A673 (cell line): Measurements from ENCODE around the gene FAM174C. TPM values are rescaled to one million over a fixed set of nuclear protein-coding genes. Genes with fewer than 3 reads are reported as not detected.

Source experiments
- BruUV-seq: library from RNA; stranded (reverse); fragments of 400-500 nt; replicated peaks from 2 replicates; lab custom pipeline; 2021; lab: Mats Ljungman, UMichigan
- CTCF ChIA-PET: fragments of 300-600 bp; sonication (Branson Sonifier 250); formaldehyde crosslinking; loops from one replicate; lab custom pipeline; 2022; ENCODE audit warnings: antibody characterized with exemption; lab: Charles Lee
- POLR2A ChIA-PET: fragments of 300-600 bp; sonication (Branson Sonifier 250); formaldehyde crosslinking; loops from one replicate; lab custom pipeline; 2022; ENCODE audit warnings: antibody characterized with exemption; ENCODE audit not compliant: low non-redundant PET; lab: Charles Lee
- DNase-seq: peaks from one replicate; pipeline ENCODE4 v3.0.0-alpha.2; 2015; ENCODE audit warnings: low spot score
- H3K27ac ChIP-seq: fragments of 200-600 bp; sonication (generic); 2 replicates; pipeline ENCODE4 v1.5.1; 2016; ENCODE audit warnings: mixed run types, low read depth, mild to moderate bottlenecking, mixed read lengths, antibody characterized with exemption, low read length; ENCODE audit not compliant: poor library complexity, severe bottlenecking
- H3K27me3 ChIP-seq: fragments of 200-600 bp; sonication (generic); replicated peaks from 2 replicates; pipeline ENCODE4 v1.6.1; 2017; ENCODE audit warnings: mixed run types, low read depth, mild to moderate bottlenecking, mixed read lengths, antibody characterized with exemption, low read length; ENCODE audit not compliant: insufficient read depth, poor library complexity
- H3K36me3 ChIP-seq: fragments of 200-600 bp; sonication (generic); 2 replicates; pipeline ENCODE4 v1.6.1; 2016; ENCODE audit warnings: mixed run types, mild to moderate bottlenecking, mixed read lengths, antibody characterized with exemption, low read length; ENCODE audit not compliant: insufficient read depth, poor library complexity, severe bottlenecking
- H3K4me1 ChIP-seq: fragments of 200-600 bp; sonication (generic); 2 replicates; pipeline ENCODE4 v1.6.1; 2017; ENCODE audit warnings: mixed run types, mild to moderate bottlenecking, mixed read lengths, antibody characterized with exemption, low read length; ENCODE audit not compliant: insufficient read depth, poor library complexity, severe bottlenecking
- H3K4me3 ChIP-seq: fragments of 200-600 bp; sonication (generic); 2 replicates; pipeline ENCODE4 v1.5.1; 2016; ENCODE audit warnings: low read depth, mixed run types, mild to moderate bottlenecking, mixed read lengths, low read length; ENCODE audit not compliant: poor library complexity, severe bottlenecking
- H3K9me3 ChIP-seq: fragments of 200-600 bp; sonication (generic); 2 replicates; pipeline ENCODE4 v1.6.1; 2016; ENCODE audit warnings: mixed run types, low read depth, mild to moderate bottlenecking, mixed read lengths, antibody characterized with exemption, low read length; ENCODE audit not compliant: poor library complexity, severe bottlenecking
- EZH2 ChIP-seq: fragments of 200-600 bp; sonication (generic); IDR thresholded peaks from 2 replicates; pipeline ENCODE4 v1.6.1; 2017; ENCODE audit warnings: borderline replicate concordance, low read depth, mild to moderate bottlenecking, mixed read lengths, antibody characterized with exemption, low read length; ENCODE audit not compliant: poor library complexity, severe bottlenecking
- intact Hi-C: fragments of 100-400 bp; cut with micrococcal nuclease; formaldehyde crosslinking; loops from one replicate; pipeline ENCODE4 v1.10.0; 2022; ENCODE audit not compliant: unreplicated experiment
- total RNA-seq: library from RNA; stranded (reverse); gene quantifications from 2 replicates; pipeline ENCODE4 v1.2.3, GENCODE V29; 2021
- TF ChIP-seq, protein P1 (sequence below): fragments of 300-800, 200-600 bp; sonication (generic); conservative IDR thresholded peaks from 2 replicates; pipeline ENCODE4 v1.5.1; 2017; ENCODE audit warnings: low read depth, mild to moderate bottlenecking, antibody characterized with exemption, low read length, moderate library complexity, mixed read lengths

The FAM174C gene
- total RNA-seq, 1 experiment from 2014 or later = 88.6 TPM

- H3K4me1 ChIP-seq = peaks cover 35% of the 10 kb centered on the region
- ChIA-PET POLR2A (no interaction called here), CTCF (interaction anchor here (0.7 kb wide), 1 partner anchor 198 kb away, joined by 4 read pairs; no protein-coding TSS in a partner anchor)
- TF ChIP-seq EZH2 = no peak
- TF ChIP-seq, protein P1, sequence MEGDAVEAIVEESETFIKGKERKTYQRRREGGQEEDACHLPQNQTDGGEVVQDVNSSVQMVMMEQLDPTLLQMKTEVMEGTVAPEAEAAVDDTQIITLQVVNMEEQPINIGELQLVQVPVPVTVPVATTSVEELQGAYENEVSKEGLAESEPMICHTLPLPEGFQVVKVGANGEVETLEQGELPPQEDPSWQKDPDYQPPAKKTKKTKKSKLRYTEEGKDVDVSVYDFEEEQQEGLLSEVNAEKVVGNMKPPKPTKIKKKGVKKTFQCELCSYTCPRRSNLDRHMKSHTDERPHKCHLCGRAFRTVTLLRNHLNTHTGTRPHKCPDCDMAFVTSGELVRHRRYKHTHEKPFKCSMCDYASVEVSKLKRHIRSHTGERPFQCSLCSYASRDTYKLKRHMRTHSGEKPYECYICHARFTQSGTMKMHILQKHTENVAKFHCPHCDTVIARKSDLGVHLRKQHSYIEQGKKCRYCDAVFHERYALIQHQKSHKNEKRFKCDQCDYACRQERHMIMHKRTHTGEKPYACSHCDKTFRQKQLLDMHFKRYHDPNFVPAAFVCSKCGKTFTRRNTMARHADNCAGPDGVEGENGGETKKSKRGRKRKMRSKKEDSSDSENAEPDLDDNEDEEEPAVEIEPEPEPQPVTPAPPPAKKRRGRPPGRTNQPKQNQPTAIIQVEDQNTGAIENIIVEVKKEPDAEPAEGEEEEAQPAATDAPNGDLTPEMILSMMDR = no peak
- peaks cover 47% of the 10 kb centered on the region for H3K36me3 ChIP-seq
- peak; percentile 94 for DNase-seq
- peak overlapping the region; percentile 96 for H3K4me3 ChIP-seq
- peak overlapping the region; percentile 96 for H3K27ac ChIP-seq
- intact Hi-C loops = no loop called here
- BruUV-seq = TSS peak; percentile 10
- no peaks in the 10 kb centered on the region for H3K9me3 ChIP-seq
- no peaks in the 10 kb centered on the region for H3K27me3 ChIP-seq
These were observed 23.8 kb upstream of the FAM174C start for GRCh38 chr19:1251330-1252220.

DNA sequence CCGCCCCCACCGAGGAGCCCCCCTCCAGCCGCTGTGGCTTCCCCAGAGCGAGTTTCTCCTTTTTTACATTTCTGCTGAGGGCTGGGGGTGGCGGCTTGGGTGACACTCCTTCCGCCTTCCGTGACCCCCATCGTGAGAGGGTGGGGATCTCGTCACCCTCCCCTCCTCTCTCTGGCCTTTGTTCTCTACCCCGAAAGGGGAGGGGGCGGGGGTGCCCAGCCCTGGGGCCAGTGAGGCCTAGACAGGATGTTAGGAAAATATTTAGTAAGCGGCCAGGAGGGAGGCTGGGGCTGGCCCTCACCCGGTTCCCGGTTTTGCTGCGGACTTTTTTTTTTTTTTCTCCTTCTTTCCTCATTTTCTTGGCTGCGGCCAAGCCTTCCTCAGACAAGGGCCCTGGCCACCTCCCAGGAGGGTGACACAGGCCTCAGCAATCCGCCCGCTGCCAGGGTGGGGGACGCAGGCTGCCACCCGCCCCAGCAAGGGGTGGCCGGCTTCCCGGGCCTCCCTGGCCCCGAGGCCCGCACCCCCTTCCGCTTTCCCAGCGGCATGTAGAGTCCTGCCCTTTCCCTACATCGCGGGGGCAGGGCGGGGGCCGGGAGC lies 23.0 kb upstream of the FAM174C start:
- DNase-seq = no peak
- H3K36me3 ChIP-seq = peaks cover 55% of the 10 kb centered on the region
- no peak for TF ChIP-seq EZH2
- TF ChIP-seq, protein P1 = no peak
- H3K4me1 ChIP-seq = peaks cover 42% of the 10 kb centered on the region
- peak overlapping the region; percentile 96 for H3K4me3 ChIP-seq
- ChIA-PET CTCF (interaction anchor here (0.7 to 1.4 kb wide), 4 partner anchors 8 to 199 kb away, joined by 4 to 16 read pairs (median 10); partner anchors contain the start of gene CIRBP), POLR2A (interaction anchor here (1.4 kb wide), 1 partner anchor 17 kb away, joined by 26 read pairs; the partner anchor contains the start of gene CIRBP)
- peak overlapping the region; percentile 96 for H3K27ac ChIP-seq
- no peaks in the 10 kb centered on the region for H3K9me3 ChIP-seq
- no peaks in the 10 kb centered on the region for H3K27me3 ChIP-seq
- BruUV-seq = no TSS peak
- intact Hi-C loops = no loop called here

DNA sequence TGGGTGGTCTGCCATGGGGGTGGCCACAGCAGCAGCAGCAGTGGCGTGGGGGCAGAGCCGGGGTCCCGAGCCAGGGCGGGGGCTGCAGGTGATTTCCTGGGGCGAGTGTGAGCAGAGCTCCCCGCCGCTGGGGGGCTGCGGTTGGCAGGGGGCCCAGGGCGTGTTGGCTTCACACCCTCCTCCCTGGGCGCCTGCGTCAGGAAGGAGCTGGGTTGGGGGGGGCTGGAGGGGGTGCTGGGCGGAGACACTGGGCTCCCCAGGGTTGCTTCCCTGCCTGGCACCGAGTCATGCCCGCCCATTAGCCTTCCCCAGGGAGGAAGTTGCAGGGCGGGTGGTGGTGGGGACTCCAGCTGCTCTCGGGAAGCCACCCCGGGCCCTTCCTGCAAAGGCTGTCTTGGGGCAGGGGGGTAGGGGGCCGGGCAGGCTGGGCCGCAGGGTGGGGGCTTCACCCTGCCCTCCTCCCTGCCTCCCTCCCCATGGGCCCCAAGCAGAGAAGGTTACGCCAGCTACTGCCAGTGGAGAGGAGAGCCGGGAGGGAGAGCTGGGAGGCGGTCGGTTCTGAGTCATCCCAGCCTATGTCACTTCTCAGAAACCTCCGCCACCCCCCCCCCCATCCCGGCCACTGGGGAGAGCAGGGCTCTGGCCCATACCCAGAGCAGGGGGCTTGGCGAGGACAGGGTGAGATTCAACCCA lies 22.4 kb upstream of the FAM174C start:
- no TSS peak for BruUV-seq
- Histone ChIP-seq H3K9me3 (no peaks in the 10 kb centered on the region), H3K4me3 (peak overlapping the region; percentile 96), H3K27me3 (no peaks in the 10 kb centered on the region), H3K27ac (peak overlapping the region; percentile 96), H3K4me1 (peaks cover 49% of the 10 kb centered on the region), H3K36me3 (peaks cover 61% of the 10 kb centered on the region)
- TF ChIP-seq, protein P1 = peak; percentile 46; the same call in 1 of the 2 replicates
- no peak for TF ChIP-seq EZH2
- CTCF ChIA-PET = interaction anchor here (0.7 to 1.4 kb wide), 4 partner anchors 9 to 16 kb away, joined by 5 to 16 read pairs (median 10); partner anchors contain the start of gene CIRBP
- POLR2A ChIA-PET = interaction anchor here (0.7 to 1.4 kb wide), 2 partner anchors 8 to 16 kb away, joined by 3 to 26 read pairs; partner anchors contain the start of gene CIRBP
- peak; percentile 98 for DNase-seq
- intact Hi-C loops = no loop called here
